ENCODE data around the gene ANO2.

Gene ANO2

DNA sequence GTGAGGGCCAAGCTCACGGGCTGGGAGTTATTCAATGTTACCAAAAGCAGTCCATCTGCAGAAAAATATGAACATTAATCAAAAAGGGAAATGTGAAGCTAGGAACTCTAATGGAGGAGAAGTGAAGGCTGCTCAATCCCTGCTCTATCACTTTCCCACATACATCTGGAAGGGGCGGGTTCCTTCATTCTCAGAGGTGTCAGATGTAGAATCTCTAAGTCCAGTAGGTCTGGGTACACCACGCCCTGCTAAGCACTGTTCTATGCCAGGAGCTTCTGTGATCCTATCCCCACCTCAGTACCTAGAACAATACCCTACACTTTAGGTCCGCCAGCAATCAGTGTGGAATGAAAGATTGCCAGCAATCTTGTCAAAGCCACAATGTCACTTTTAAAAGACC is 37.0 kb upstream of the ANO2 start:
- TF ChIP-seq, protein P1, sequence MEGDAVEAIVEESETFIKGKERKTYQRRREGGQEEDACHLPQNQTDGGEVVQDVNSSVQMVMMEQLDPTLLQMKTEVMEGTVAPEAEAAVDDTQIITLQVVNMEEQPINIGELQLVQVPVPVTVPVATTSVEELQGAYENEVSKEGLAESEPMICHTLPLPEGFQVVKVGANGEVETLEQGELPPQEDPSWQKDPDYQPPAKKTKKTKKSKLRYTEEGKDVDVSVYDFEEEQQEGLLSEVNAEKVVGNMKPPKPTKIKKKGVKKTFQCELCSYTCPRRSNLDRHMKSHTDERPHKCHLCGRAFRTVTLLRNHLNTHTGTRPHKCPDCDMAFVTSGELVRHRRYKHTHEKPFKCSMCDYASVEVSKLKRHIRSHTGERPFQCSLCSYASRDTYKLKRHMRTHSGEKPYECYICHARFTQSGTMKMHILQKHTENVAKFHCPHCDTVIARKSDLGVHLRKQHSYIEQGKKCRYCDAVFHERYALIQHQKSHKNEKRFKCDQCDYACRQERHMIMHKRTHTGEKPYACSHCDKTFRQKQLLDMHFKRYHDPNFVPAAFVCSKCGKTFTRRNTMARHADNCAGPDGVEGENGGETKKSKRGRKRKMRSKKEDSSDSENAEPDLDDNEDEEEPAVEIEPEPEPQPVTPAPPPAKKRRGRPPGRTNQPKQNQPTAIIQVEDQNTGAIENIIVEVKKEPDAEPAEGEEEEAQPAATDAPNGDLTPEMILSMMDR (IDR thresholded peaks at IDR 0.05; ENCODE audit: low read depth, low read length), result no peak
- H3K4me3 ChIP-seq (ENCODE audit: low read depth, low read length), result no peak overlapping the region

DNA sequence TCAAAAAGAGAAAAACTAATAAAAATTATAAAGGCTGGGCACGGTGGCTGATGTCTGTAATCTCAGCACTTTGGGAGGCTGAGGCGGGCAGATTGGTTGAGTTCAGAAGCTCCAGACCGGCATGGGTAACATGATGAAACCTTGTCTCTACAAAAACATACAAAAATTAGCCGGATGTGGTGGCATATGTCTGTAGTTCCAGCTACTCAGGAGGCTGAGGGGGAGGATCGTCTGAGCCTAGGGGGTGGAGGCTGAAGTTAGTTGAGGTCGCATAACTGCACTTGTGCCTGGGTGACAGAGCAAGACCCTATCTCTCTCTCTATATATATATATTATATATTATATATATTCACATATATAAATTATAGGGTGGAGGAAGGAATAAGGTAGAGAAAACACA is 32.5 kb upstream of the ANO2 start:
- TF ChIP-seq, protein P1 (IDR thresholded peaks at IDR 0.05; ENCODE audit: low read depth, low read length), result no peak
- no peak overlapping the region for H3K4me3 ChIP-seq (ENCODE audit: low read depth, low read length)

DNA sequence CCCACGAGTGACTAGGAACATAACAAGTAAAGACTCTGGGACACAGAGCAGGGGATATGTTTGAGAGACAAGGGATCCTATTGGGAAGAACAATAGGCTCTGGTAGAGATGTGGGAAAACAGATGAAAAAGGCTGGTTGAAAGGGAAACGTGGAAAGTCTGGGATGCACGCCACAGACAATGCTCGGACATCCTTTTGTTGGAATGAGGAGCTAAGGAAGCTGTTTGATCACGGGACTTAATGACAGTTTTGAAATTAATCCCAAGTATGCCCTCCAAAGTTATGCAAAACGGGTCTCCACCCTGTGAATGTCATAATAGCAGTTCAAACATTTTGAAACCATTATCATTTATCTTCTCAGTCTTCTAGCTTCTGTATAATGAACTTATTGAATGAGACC is 31.7 kb upstream of the ANO2 start:
- H3K4me3 ChIP-seq (ENCODE audit: low read depth, low read length), result no peak overlapping the region
- TF ChIP-seq, protein P1 (IDR thresholded peaks at IDR 0.05; ENCODE audit: low read depth, low read length), result no peak

DNA sequence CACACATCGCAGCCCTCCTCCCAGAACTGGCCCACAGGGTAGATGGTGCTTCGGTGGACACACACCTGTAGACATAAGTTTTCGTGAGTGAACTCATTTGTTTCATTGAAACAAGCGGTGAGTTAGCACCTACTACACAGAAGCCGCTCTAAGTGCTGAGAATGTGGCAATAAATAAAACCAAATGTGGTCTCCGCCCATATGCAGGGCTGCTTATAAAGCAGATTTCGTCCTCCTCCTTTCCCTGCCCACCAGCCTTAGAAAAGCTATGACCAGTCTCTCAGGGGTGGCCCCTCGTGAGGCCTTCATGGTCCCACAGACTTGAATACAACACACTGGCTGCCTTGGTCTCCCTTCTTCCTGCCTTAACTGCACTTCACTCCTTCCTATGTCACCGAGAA is 31.1 kb upstream of the ANO2 start:
- H3K4me3 ChIP-seq (ENCODE audit: low read depth, low read length), result no peak overlapping the region
- TF ChIP-seq, protein P1 (IDR thresholded peaks at IDR 0.05; ENCODE audit: low read depth, low read length), result no peak

DNA sequence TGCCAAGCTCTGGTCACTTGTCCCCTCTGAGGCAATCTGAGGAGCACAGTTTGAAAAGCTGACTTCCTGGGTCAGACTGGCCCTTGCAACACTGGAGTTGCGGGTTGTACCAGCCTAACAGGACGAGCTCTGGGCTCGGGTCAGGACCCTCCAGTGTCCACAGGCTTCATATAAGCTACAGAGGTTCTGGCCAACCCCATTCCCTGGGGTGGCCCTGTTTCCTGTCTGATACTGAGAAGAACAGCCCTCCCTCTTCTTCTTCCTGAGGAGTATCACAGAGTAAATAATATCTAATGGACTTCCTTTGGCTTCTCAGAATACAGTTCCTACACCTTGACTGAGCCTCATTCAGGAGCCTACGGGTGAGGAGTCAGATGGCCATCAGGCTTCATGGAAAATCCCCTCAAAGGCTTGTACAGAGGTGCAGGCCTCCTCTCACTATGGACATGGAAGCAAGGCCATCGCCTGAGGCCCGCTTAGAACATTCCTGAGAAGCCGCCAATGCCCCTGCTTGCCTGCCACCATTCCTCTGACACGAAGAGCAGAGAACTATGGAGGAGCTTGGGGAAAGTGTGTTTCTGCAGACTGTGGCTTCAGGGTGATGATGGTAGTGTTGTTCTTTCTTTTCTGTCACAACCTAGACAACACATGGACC is 28.5 kb upstream of the ANO2 start:
- TF ChIP-seq, protein P1 (IDR thresholded peaks at IDR 0.05; ENCODE audit: low read depth, low read length), result no peak
- H3K4me3 ChIP-seq (ENCODE audit: low read depth, low read length), result no peak overlapping the region

DNA sequence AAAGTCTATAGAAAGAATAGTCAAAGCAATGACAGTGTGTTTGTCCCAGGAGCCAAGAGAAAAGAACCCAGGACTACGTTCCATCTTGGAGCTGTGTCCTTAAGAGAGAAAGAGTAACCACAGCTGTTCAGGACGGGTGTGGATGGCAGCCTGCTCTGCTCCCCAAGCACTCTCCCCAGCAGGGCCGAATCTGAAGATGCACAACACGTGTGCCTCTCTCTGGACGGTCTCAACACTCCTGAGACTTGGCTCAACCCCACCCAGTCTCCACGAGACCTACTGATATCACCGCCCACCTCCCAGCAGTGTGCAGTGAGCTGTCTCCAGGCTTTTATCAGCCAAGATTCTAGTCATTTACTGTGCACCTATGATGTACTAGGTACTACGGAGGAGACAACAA is 27.3 kb upstream of the ANO2 start:
- H3K4me3 ChIP-seq (ENCODE audit: low read depth, low read length), result no peak overlapping the region
- TF ChIP-seq, protein P1 (IDR thresholded peaks at IDR 0.05; ENCODE audit: low read depth, low read length), result no peak

DNA sequence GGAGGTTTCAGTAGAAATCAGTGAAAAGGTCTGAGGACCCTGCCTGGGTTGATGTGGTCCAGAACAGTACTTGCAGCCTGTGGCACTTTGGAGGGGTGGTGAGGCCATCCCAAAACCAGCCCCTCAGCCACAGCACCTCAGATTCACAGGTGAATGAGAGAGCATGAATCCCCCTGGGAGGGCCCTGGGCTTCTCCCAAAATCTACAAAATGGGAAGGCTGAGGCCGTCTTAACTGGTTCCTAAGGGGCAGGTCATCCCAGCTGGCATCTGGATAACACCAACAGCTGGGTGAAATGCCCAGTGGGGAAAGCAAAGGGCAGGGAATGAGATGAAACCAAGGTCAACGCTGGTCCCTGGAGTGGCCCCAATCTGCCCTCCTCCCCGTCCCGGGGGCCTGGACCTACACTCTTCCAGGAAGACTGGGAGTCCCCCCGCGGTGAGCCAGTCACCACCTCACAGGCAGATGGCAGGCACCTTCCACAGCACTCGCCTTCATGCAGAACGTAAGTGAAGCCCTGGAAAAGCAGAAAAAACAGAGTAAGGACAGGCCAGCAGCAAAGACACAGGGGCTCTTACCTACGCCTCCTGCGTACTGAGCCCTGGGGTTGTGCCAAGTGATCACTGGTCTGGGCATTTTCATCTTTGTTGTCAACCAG is 26.3 kb upstream of the ANO2 start:
- no peak overlapping the region for H3K4me3 ChIP-seq (ENCODE audit: low read depth, low read length)
- TF ChIP-seq, protein P1 (IDR thresholded peaks at IDR 0.05; ENCODE audit: low read depth, low read length), result no peak
